Lower leg skin (tissue), 4 donors: Measurements from ENCODE around the gene MINDY4. TPM values are rescaled to one million over a fixed set of nuclear protein-coding genes. Genes with fewer than 3 reads are reported as not detected.

Source experiments
- DNase-seq, 2 donors: peaks; one replicate each; pipeline ENCODE4 v3.0.0-alpha.2; 2019; ENCODE audit warnings: low spot score in 2 of 2
- H3K4me3 ChIP-seq: fragments of 200-600 bp; sonication (generic); 2 replicates; pipeline ENCODE4 v1.5.1; 2017; ENCODE audit warnings: mild to moderate bottlenecking, low read depth; ENCODE audit not compliant: poor library complexity, severe bottlenecking
- CTCF ChIP-seq, 3 donors: fragments of 450-650 bp; IDR thresholded peaks; one replicate each; pipeline ENCODE4 v1.5.1; 2016; ENCODE audit warnings: antibody characterized with exemption in 3 of 3, mild to moderate bottlenecking in 3 of 3, moderate library complexity in 2 of 3
- POLR2A ChIP-seq, 2 donors: fragments of 450-650 bp; IDR thresholded peaks; one replicate each; pipeline ENCODE4 v1.6.1; 2016 to 2017; ENCODE audit warnings: antibody characterized with exemption in 2 of 2, mild to moderate bottlenecking in 1 of 2, moderate library complexity in 1 of 2
- WGBS, 2 donors: methylation state at CpG; one replicate each; pipeline ENCODE4 v1.1.5; 2018; 5-methylcytosine and 5-hydroxymethylcytosine counted together
- intact Hi-C: fragments of 100-400 bp; cut with DNase I; formaldehyde crosslinking; loops from one replicate; pipeline ENCODE4 v1.15.0; 2023; ENCODE audit warnings: low total_unique reads
- total RNA-seq, 4 donors: library from RNA; depleted of rRNA; stranded (reverse); fragments of >200 nt; gene quantifications; one replicate each; pipeline ENCODE4 v1.1.0, GENCODE V29; 2016

Gene MINDY4
- total RNA-seq, 4 donors from 2014 or later = 4.0 to 4.7 (median 4.4) TPM

- intact Hi-C loops = no loop called here
- WGBS, 2 donors = 93 to 98% methylated on average over 5 of the region's 5 CpGs
- TF ChIP-seq POLR2A (IDR thresholded peaks at IDR 0.05) (no peak), CTCF (IDR thresholded peaks at IDR 0.05) (no peak)
- DNase-seq = no peak
- no peak overlapping the region for H3K4me3 ChIP-seq
Observed at GRCh38 chr7:30810986-30811385, 39.8 kb downstream of the MINDY4 start.

GRCh38 chr7:30812676-30813075 is 41.5 kb downstream of the MINDY4 start:
- DNase-seq = no peak
- WGBS, 2 donors = 91 to 99% methylated on average over 6 of the region's 6 CpGs
- intact Hi-C loops = no loop called here
- TF ChIP-seq POLR2A (IDR thresholded peaks at IDR 0.05) (no peak), CTCF (IDR thresholded peaks at IDR 0.05) (no peak)
- H3K4me3 ChIP-seq = no peak overlapping the region

GRCh38 chr7:30813466-30813865 is 42.2 kb downstream of the MINDY4 start:
- peak in 1 of 2 donors; percentile 84 for DNase-seq
- TF ChIP-seq POLR2A (IDR thresholded peaks at IDR 0.05) = no peak
- TF ChIP-seq CTCF (IDR thresholded peaks at IDR 0.05) = no peak
- no peak overlapping the region for H3K4me3 ChIP-seq
- WGBS, 2 donors = 63 to 70% methylated on average over 4 of the region's 4 CpGs
- intact Hi-C loops = no loop called here

GRCh38 chr7:30814700-30815387 is 43.6 kb downstream of the MINDY4 start:
- DNase-seq = peak; percentile 38 to 88
- 43 to 73% methylated on average over 4 of the region's 4 CpGs for WGBS, 2 donors
- TF ChIP-seq CTCF (IDR thresholded peaks at IDR 0.05) = no peak
- no peak for TF ChIP-seq POLR2A (IDR thresholded peaks at IDR 0.05)
- intact Hi-C loops = no loop called here
- H3K4me3 ChIP-seq = no peak overlapping the region

GRCh38 chr7:30815388-30815854 is 44.2 kb downstream of the MINDY4 start:
- no peak for TF ChIP-seq POLR2A (IDR thresholded peaks at IDR 0.05)
- TF ChIP-seq CTCF (IDR thresholded peaks at IDR 0.05) = no peak
- intact Hi-C loops = no loop called here
- DNase-seq = peak in 1 of 2 donors; percentile 72
- H3K4me3 ChIP-seq = no peak overlapping the region
- 46 to 56% methylated on average over 3 of the region's 3 CpGs for WGBS, 2 donors
